GM12878 (cell line): ENCODE measurements around the gene POLR1A.

Experiments
- BCL11A ChIP-seq: IDR thresholded peaks from 2 replicates; pipeline ENCODE4 v1.6.1; 2011; ENCODE audit warnings: low read depth, low read length
- BCLAF1 ChIP-seq: fragments of 450-650 bp; IDR thresholded peaks from 2 replicates; pipeline ENCODE4 v1.6.1; 2017; ENCODE audit warnings: antibody characterized with exemption, mild to moderate bottlenecking, moderate library complexity
- CREB1 ChIP-seq: IDR thresholded peaks from 2 replicates; pipeline ENCODE4 v1.6.1; 2012; ENCODE audit warnings: low read depth, mild to moderate bottlenecking, inconsistent platforms
- CTCF ChIP-seq, 3 experiments: IDR thresholded peaks in 2 of 3; conservative IDR thresholded peaks in 1 of 3; 2 replicates each; pipeline ENCODE4 v1.5.1; 2011; ENCODE audit warnings: low read depth in 3 of 3, low read length in 3 of 3, mild to moderate bottlenecking in 3 of 3, control low read depth in 2 of 3, moderate library complexity in 2 of 3, inconsistent platforms in 1 of 3, mixed read lengths in 1 of 3; ENCODE audit not compliant: control insufficient read depth in 2 of 3, insufficient read depth in 1 of 3; ENCODE audit errors: extremely low read depth in 1 of 3
- EZH2 ChIP-seq: IDR thresholded peaks from 2 replicates; pipeline ENCODE4 v1.6.1; 2012; ENCODE audit warnings: low read depth, mild to moderate bottlenecking, control low read depth, inconsistent platforms, low read length, borderline replicate concordance; ENCODE audit not compliant: control insufficient read depth
- NFYA ChIP-seq: IDR thresholded peaks from 2 replicates; pipeline ENCODE4 v1.6.1; 2011; ENCODE audit warnings: low read depth, mild to moderate bottlenecking, low read length, improper control_type of control experiment, borderline replicate concordance
- PKNOX1 ChIP-seq: fragments of 450-650 bp; IDR thresholded peaks from 2 replicates; pipeline ENCODE4 v1.6.1; 2016; ENCODE audit warnings: mild to moderate bottlenecking
- POLR2A ChIP-seq: IDR thresholded peaks from 2 replicates; pipeline ENCODE4 v1.6.1; 2011; ENCODE audit warnings: low read depth, mild to moderate bottlenecking, low read length
- STAT1 ChIP-seq: fragments of 450-650 bp; conservative IDR thresholded peaks from 2 replicates; pipeline ENCODE4 v1.6.1; 2014; ENCODE audit warnings: antibody characterized with exemption, mild to moderate bottlenecking
- WRNIP1 ChIP-seq: IDR thresholded peaks from 2 replicates; pipeline ENCODE4 v1.6.1; 2011; ENCODE audit warnings: low read depth, low read length, improper control_type of control experiment, borderline replicate concordance
- YY1 ChIP-seq: IDR thresholded peaks from 2 replicates; pipeline ENCODE4 v1.6.1; 2011; ENCODE audit warnings: low read depth, mild to moderate bottlenecking, low read length
- TF ChIP-seq, protein P1 (sequence below): fragments of 450-650 bp; IDR thresholded peaks from 2 replicates; pipeline ENCODE4 v1.6.1; 2017; ENCODE audit warnings: mild to moderate bottlenecking
- TF ChIP-seq, protein P2 (sequence below): IDR thresholded peaks from 2 replicates; pipeline ENCODE4 v1.6.1; 2012; ENCODE audit warnings: low read depth, low read length, improper control_type of control experiment
- TF ChIP-seq, protein P3 (sequence below): fragments of 150-350 bp; IDR thresholded peaks from 2 replicates; pipeline ENCODE4 v1.6.1; 2016; ENCODE audit warnings: low read depth, low read length

GRCh38 chr2:86023366-86023712, 82.3 kb downstream of the POLR1A start:
- no peak for TF ChIP-seq EZH2
- TF ChIP-seq, protein P1, sequence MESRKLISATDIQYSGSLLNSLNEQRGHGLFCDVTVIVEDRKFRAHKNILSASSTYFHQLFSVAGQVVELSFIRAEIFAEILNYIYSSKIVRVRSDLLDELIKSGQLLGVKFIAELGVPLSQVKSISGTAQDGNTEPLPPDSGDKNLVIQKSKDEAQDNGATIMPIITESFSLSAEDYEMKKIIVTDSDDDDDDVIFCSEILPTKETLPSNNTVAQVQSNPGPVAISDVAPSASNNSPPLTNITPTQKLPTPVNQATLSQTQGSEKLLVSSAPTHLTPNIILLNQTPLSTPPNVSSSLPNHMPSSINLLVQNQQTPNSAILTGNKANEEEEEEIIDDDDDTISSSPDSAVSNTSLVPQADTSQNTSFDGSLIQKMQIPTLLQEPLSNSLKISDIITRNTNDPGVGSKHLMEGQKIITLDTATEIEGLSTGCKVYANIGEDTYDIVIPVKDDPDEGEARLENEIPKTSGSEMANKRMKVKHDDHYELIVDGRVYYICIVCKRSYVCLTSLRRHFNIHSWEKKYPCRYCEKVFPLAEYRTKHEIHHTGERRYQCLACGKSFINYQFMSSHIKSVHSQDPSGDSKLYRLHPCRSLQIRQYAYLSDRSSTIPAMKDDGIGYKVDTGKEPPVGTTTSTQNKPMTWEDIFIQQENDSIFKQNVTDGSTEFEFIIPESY, result no peak
- no peak for TF ChIP-seq YY1
- TF ChIP-seq, protein P2, sequence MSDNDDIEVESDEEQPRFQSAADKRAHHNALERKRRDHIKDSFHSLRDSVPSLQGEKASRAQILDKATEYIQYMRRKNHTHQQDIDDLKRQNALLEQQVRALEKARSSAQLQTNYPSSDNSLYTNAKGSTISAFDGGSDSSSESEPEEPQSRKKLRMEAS, result no peak
- TF ChIP-seq WRNIP1, result no peak
- TF ChIP-seq, protein P3, sequence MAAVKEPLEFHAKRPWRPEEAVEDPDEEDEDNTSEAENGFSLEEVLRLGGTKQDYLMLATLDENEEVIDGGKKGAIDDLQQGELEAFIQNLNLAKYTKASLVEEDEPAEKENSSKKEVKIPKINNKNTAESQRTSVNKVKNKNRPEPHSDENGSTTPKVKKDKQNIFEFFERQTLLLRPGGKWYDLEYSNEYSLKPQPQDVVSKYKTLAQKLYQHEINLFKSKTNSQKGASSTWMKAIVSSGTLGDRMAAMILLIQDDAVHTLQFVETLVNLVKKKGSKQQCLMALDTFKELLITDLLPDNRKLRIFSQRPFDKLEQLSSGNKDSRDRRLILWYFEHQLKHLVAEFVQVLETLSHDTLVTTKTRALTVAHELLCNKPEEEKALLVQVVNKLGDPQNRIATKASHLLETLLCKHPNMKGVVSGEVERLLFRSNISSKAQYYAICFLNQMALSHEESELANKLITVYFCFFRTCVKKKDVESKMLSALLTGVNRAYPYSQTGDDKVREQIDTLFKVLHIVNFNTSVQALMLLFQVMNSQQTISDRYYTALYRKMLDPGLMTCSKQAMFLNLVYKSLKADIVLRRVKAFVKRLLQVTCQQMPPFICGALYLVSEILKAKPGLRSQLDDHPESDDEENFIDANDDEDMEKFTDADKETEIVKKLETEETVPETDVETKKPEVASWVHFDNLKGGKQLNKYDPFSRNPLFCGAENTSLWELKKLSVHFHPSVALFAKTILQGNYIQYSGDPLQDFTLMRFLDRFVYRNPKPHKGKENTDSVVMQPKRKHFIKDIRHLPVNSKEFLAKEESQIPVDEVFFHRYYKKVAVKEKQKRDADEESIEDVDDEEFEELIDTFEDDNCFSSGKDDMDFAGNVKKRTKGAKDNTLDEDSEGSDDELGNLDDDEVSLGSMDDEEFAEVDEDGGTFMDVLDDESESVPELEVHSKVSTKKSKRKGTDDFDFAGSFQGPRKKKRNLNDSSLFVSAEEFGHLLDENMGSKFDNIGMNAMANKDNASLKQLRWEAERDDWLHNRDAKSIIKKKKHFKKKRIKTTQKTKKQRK, result no peak
- TF ChIP-seq CTCF (IDR thresholded peaks at IDR 0.05 in 2 of 3, conservative IDR thresholded peaks at IDR 0.05 in 1 of 3; ENCODE audit: control insufficient read depth in 2 of 3, extremely low read depth in 1 of 3, insufficient read depth in 1 of 3, low read depth in 3 of 3, low read length in 3 of 3), result peak in 1 of 3 experiments; percentile 21; a peak in 1 of 6 replicates
- no peak for TF ChIP-seq BCL11A
- TF ChIP-seq BCLAF1, result no peak
- no peak for TF ChIP-seq POLR2A
- TF ChIP-seq STAT1, result no peak
- TF ChIP-seq NFYA, result no peak
- no peak for TF ChIP-seq CREB1
- no peak; the same call in 1 of the 2 replicates for TF ChIP-seq PKNOX1
